ENCODE measurements around the gene SLC29A4.

SLC29A4 gene

GRCh38 chr7:5323800-5324781, 41.3 kb downstream of the SLC29A4 start:
- peak; percentile 41 for DNase-seq (ENCODE audit: low read depth)

GRCh38 chr7:5324961-5325360, 42.2 kb downstream of the SLC29A4 start:
- DNase-seq (ENCODE audit: low read depth): no peak

- no peak for DNase-seq (ENCODE audit: low read depth)
These were observed 47.5 kb downstream of the SLC29A4 start for GRCh38 chr7:5330288-5330687.

GRCh38 chr7:5332579-5332978, 49.8 kb downstream of the SLC29A4 start:
- DNase-seq (ENCODE audit: low read depth): no peak

- DNase-seq (ENCODE audit: low read depth): no peak
These were observed 50.6 kb downstream of the SLC29A4 start for GRCh38 chr7:5333121-5334045.

- no peak for DNase-seq (ENCODE audit: low read depth)
These were observed 51.9 kb downstream of the SLC29A4 start for GRCh38 chr7:5334671-5335070.

GRCh38 chr7:5337047-5337446, 54.3 kb downstream of the SLC29A4 start:
- no peak for DNase-seq (ENCODE audit: low read depth)

- DNase-seq (ENCODE audit: low read depth): no peak
These were observed 57.2 kb downstream of the SLC29A4 start for GRCh38 chr7:5339955-5340354.

GRCh38 chr7:5342631-5343030, 59.9 kb downstream of the SLC29A4 start:
- no peak for DNase-seq (ENCODE audit: low read depth)

GRCh38 chr7:5343884-5344283, 61.1 kb downstream of the SLC29A4 start:
- DNase-seq (ENCODE audit: low read depth): no peak

GRCh38 chr7:5344342-5344741, 61.6 kb downstream of the SLC29A4 start:
- no peak for DNase-seq (ENCODE audit: low read depth)

- DNase-seq (ENCODE audit: low read depth): no peak
These were observed 62.4 kb downstream of the SLC29A4 start for GRCh38 chr7:5345171-5345570.

GRCh38 chr7:5345671-5346070, 62.9 kb downstream of the SLC29A4 start:
- DNase-seq (ENCODE audit: low read depth): no peak

- DNase-seq (ENCODE audit: low read depth): no peak
These were observed 65.6 kb downstream of the SLC29A4 start for GRCh38 chr7:5348134-5349004.

- no peak for DNase-seq (ENCODE audit: low read depth)
These were observed 66.2 kb downstream of the SLC29A4 start for GRCh38 chr7:5349005-5349380.

- DNase-seq (ENCODE audit: low read depth): no peak
These were observed 66.9 kb downstream of the SLC29A4 start for GRCh38 chr7:5349437-5350173.

- no peak for DNase-seq (ENCODE audit: low read depth)
These were observed 67.4 kb downstream of the SLC29A4 start for GRCh38 chr7:5350174-5350463.

GRCh38 chr7:5350600-5351385, 68.0 kb downstream of the SLC29A4 start:
- no peak for DNase-seq (ENCODE audit: low read depth)

- no peak for DNase-seq (ENCODE audit: low read depth)
These were observed 68.9 kb downstream of the SLC29A4 start for GRCh38 chr7:5351507-5352265.
